IMR-90 (cell line): ENCODE data around the gene PDCD2L. TPM values are rescaled to one million over a fixed set of nuclear protein-coding genes. Genes with fewer than 3 reads are reported as not detected.

Experiments used
- ATAC-seq: fragments of 200-7000 bp; cut with Tn5 transposase; 2 replicates; pipeline ENCODE4 v1.9.1; 2020; ENCODE audit warnings: low read depth, mild to moderate bottlenecking, moderate library complexity
- BruUV-seq: library from RNA; stranded (reverse); fragments of 400-500 nt; replicated peaks from 2 replicates; lab custom pipeline; 2021; lab: Mats Ljungman, UMichigan
- CTCF ChIA-PET: fragments of 300-600 bp; formaldehyde crosslinking; extraction: SDS; loops from one replicate; lab custom pipeline; 2021; ENCODE audit warnings: antibody characterized with exemption; lab: Yijun Ruan, JAX
- POLR2A ChIA-PET: fragments of 300-600 bp; sonication (Branson Sonifier 250); formaldehyde crosslinking; loops from one replicate; lab custom pipeline; 2022; ENCODE audit warnings: antibody characterized with exemption; ENCODE audit not compliant: unreplicated experiment; lab: Charles Lee
- DNase-seq: peaks from one replicate; pipeline ENCODE4 v3.0.0; 2013
- H2AFZ ChIP-seq: replicated peaks from 2 replicates; pipeline ENCODE3; 2013; ENCODE audit warnings: low read length, mild to moderate bottlenecking; ENCODE audit not compliant: poor library complexity
- H2AK5ac ChIP-seq: 2 replicates; pipeline ENCODE4 v1.6.1; 2013; ENCODE audit warnings: low read depth, low read length, inconsistent platforms
- H2AK9ac ChIP-seq: replicated peaks from 2 replicates; pipeline ENCODE3; 2013; ENCODE audit warnings: mild to moderate bottlenecking, low read depth, low read length, moderate library complexity; ENCODE audit not compliant: poor library complexity
- H2BK120ac ChIP-seq: 2 replicates; pipeline ENCODE4 v1.6.1; 2013; ENCODE audit warnings: low read depth, low read length, inconsistent platforms
- H2BK15ac ChIP-seq: 3 replicates; pipeline ENCODE4 v1.6.1; 2013; ENCODE audit warnings: low read depth, low read length, inconsistent platforms
- H2BK20ac ChIP-seq: 2 replicates; pipeline ENCODE4 v1.6.1; 2013; ENCODE audit warnings: low read depth, mild to moderate bottlenecking, inconsistent platforms, low read length, moderate library complexity
- H2BK5ac ChIP-seq: 2 replicates; pipeline ENCODE4 v1.6.1; 2013; ENCODE audit warnings: mild to moderate bottlenecking, low read depth, low read length, inconsistent platforms; ENCODE audit not compliant: poor library complexity, severe bottlenecking
- H3K14ac ChIP-seq: replicated peaks from 2 replicates; pipeline ENCODE4 v1.6.1; 2013; ENCODE audit warnings: low read depth, low read length, inconsistent platforms
- H3K18ac ChIP-seq: 2 replicates; pipeline ENCODE4 v1.6.1; 2013; ENCODE audit warnings: low read depth, low read length, control low read depth
- H3K23ac ChIP-seq: 2 replicates; pipeline ENCODE4 v1.6.1; 2013; ENCODE audit warnings: low read depth, low read length, inconsistent platforms
- H3K27ac ChIP-seq: 2 replicates; pipeline ENCODE4 v1.5.1; 2013; ENCODE audit warnings: mild to moderate bottlenecking, control low read depth, low read length; ENCODE audit not compliant: insufficient read depth
- H3K27me3 ChIP-seq: 2 replicates; pipeline ENCODE4 v1.6.1; 2013; ENCODE audit warnings: low read length; ENCODE audit not compliant: control insufficient read depth, insufficient read depth
- H3K36me3 ChIP-seq: 2 replicates; pipeline ENCODE4 v1.6.1; 2013; ENCODE audit warnings: low read length, mixed read lengths; ENCODE audit not compliant: control insufficient read depth, insufficient read depth
- H3K4ac ChIP-seq: 2 replicates; pipeline ENCODE4 v1.6.1; 2013; ENCODE audit warnings: low read depth, low read length, inconsistent platforms
- H3K4me1 ChIP-seq: 2 replicates; pipeline ENCODE4 v1.6.1; 2013; ENCODE audit warnings: low read length, mixed read lengths; ENCODE audit not compliant: control insufficient read depth, insufficient read depth
- H3K4me2 ChIP-seq: 2 replicates; pipeline ENCODE4 v1.6.1; 2013; ENCODE audit warnings: low read depth, mild to moderate bottlenecking, control low read depth, low read length, moderate library complexity
- H3K4me3 ChIP-seq: 2 replicates; pipeline ENCODE4 v1.5.1; 2013; ENCODE audit warnings: low read depth, mild to moderate bottlenecking, control low read depth, low read length, moderate library complexity; ENCODE audit not compliant: insufficient read depth
- H3K56ac ChIP-seq: 2 replicates; pipeline ENCODE4 v1.6.1; 2013; ENCODE audit warnings: low read length, inconsistent platforms; ENCODE audit not compliant: insufficient read depth; ENCODE audit errors: extremely low read depth
- H3K79me1 ChIP-seq, 2 experiments: 2 replicates each; pipeline ENCODE4 v1.6.1; 2013; ENCODE audit warnings: low read length in 2 of 2, inconsistent platforms in 1 of 2, low read depth in 1 of 2
- H3K9ac ChIP-seq: 2 replicates; pipeline ENCODE4 v1.6.1; 2013; ENCODE audit warnings: low read depth, low read length, control low read depth
- H3K9me1 ChIP-seq: 2 replicates; pipeline ENCODE4 v1.6.1; 2013; ENCODE audit warnings: low read length, inconsistent platforms; ENCODE audit not compliant: insufficient read depth
- H3K9me3 ChIP-seq: 2 replicates; pipeline ENCODE4 v1.6.1; 2013; ENCODE audit warnings: low read length; ENCODE audit not compliant: control insufficient read depth, insufficient read depth
- H4K20me1 ChIP-seq: 2 replicates; pipeline ENCODE4 v1.6.1; 2013; ENCODE audit warnings: low read length, inconsistent platforms; ENCODE audit not compliant: insufficient read depth
- H4K5ac ChIP-seq: 2 replicates; pipeline ENCODE4 v1.6.1; 2013; ENCODE audit warnings: mild to moderate bottlenecking, low read depth, low read length, control low read depth
- H4K8ac ChIP-seq, 2 experiments: 2 replicates each; pipeline ENCODE4 v1.6.1; 2013; ENCODE audit warnings: low read depth in 2 of 2, low read length in 2 of 2, control low read depth in 1 of 2, inconsistent platforms in 1 of 2
- H4K91ac ChIP-seq: 2 replicates; pipeline ENCODE4 v1.6.1; 2013; ENCODE audit warnings: low read depth, low read length, inconsistent platforms; ENCODE audit not compliant: insufficient read depth
- BHLHE40 ChIP-seq: fragments of 150-350 bp; IDR thresholded peaks from 2 replicates; pipeline ENCODE4 v1.6.1; 2016; ENCODE audit warnings: mild to moderate bottlenecking, low read depth, low read length
- FOS ChIP-seq: fragments of 150-350 bp; IDR thresholded peaks from 2 replicates; pipeline ENCODE4 v1.6.1; 2016; ENCODE audit warnings: low read depth, low read length
- MAZ ChIP-seq: IDR thresholded peaks from 2 replicates; pipeline ENCODE4 v1.6.1; 2012; ENCODE audit warnings: low read depth, mild to moderate bottlenecking, low read length, improper control_type of control experiment, moderate library complexity, borderline replicate concordance
- MXI1 ChIP-seq: IDR thresholded peaks from 2 replicates; pipeline ENCODE4 v1.6.1; 2012; ENCODE audit warnings: low read depth, mild to moderate bottlenecking, low read length, moderate library complexity, borderline replicate concordance
- NFE2L2 ChIP-seq: fragments of 150-350 bp; IDR thresholded peaks from 2 replicates; pipeline ENCODE4 v1.6.1; 2016; ENCODE audit warnings: low read depth, mild to moderate bottlenecking, low read length
- POLR2A ChIP-seq: IDR thresholded peaks from 2 replicates; pipeline ENCODE4 v1.6.1; 2012; ENCODE audit warnings: mild to moderate bottlenecking, low read depth, low read length
- RAD21 ChIP-seq: IDR thresholded peaks from 2 replicates; pipeline ENCODE4 v1.6.1; 2012; ENCODE audit warnings: low read length, improper control_type of control experiment
- RCOR1 ChIP-seq: IDR thresholded peaks from 2 replicates; pipeline ENCODE4 v1.6.1; 2012; ENCODE audit warnings: mild to moderate bottlenecking, low read length, improper control_type of control experiment; ENCODE audit not compliant: insufficient replicate concordance
- SMC3 ChIP-seq: fragments of 150-350 bp; IDR thresholded peaks from 2 replicates; pipeline ENCODE4 v1.6.1; 2016; ENCODE audit warnings: low read depth, mild to moderate bottlenecking, antibody characterized with exemption, low read length, moderate library complexity
- WGBS, 2 experiments: methylation state at CpG; one replicate each; pipeline versions ENCODE4 v1.1.5 to v1.1.7; 2013; ENCODE audit warnings: missing lambda C conversion rate in 2 of 2; ENCODE audit not compliant: insufficient read length in 1 of 2; ENCODE audit errors: extremely low coverage in 2 of 2; 5-methylcytosine and 5-hydroxymethylcytosine counted together
- dilution Hi-C: fragments of 300-500 bp; cut with HindIII; formaldehyde crosslinking; loops from one replicate; pipeline ENCODE4 v1.14.3; 2018; ENCODE audit warnings: low sequenced_read_pairs; ENCODE audit not compliant: unreplicated experiment
- in situ Hi-C: fragments of 300-500 bp; cut with MboI; formaldehyde crosslinking; loops from 3 replicates; pipeline ENCODE4 v1.14.3; 2019; ENCODE audit warnings: low sequenced_read_pairs, inconsistent platforms, mixed read lengths
- intact Hi-C: fragments of 100-400 bp; cut with micrococcal nuclease; formaldehyde crosslinking; loops from 2 replicates; pipeline ENCODE4 v1.10.0; 2022
- polyA plus RNA-seq, 3 experiments: library from polyadenylated mRNA; depleted of rRNA; stranded (reverse); fragments of >200 nt; gene quantifications; 2 replicates each; pipeline ENCODE4 v1.2.3, GENCODE V29; 2012; ENCODE audit warnings: low replicate concordance in 1 of 3
- total RNA-seq: library from RNA; depleted of rRNA; stranded (reverse); fragments of >200 nt; gene quantifications from 2 replicates; pipeline ENCODE4 v1.2.3, GENCODE V29; 2012
- TF ChIP-seq, protein P1 (sequence below): fragments of 150-350 bp; IDR thresholded peaks from 2 replicates; pipeline ENCODE4 v1.6.1; 2017; ENCODE audit warnings: mild to moderate bottlenecking, antibody characterized with exemption, low read length, low read depth
- TF ChIP-seq, protein P2 (sequence below): conservative IDR thresholded peaks from 2 replicates; pipeline ENCODE4 v1.5.1; 2012; ENCODE audit warnings: mild to moderate bottlenecking, low read depth, low read length, improper control_type of control experiment
- TF ChIP-seq, protein P3 (sequence below): fragments of 150-350 bp; IDR thresholded peaks from 2 replicates; pipeline ENCODE4 v1.6.1; 2016; ENCODE audit warnings: low read depth, mild to moderate bottlenecking, low read length, moderate library complexity, borderline replicate concordance

Gene PDCD2L
- total and polyA plus RNA-seq, 2 of the 4 experiments (the other 2 are of a cell fraction) = 10.6 to 13.0 TPM

DNA sequence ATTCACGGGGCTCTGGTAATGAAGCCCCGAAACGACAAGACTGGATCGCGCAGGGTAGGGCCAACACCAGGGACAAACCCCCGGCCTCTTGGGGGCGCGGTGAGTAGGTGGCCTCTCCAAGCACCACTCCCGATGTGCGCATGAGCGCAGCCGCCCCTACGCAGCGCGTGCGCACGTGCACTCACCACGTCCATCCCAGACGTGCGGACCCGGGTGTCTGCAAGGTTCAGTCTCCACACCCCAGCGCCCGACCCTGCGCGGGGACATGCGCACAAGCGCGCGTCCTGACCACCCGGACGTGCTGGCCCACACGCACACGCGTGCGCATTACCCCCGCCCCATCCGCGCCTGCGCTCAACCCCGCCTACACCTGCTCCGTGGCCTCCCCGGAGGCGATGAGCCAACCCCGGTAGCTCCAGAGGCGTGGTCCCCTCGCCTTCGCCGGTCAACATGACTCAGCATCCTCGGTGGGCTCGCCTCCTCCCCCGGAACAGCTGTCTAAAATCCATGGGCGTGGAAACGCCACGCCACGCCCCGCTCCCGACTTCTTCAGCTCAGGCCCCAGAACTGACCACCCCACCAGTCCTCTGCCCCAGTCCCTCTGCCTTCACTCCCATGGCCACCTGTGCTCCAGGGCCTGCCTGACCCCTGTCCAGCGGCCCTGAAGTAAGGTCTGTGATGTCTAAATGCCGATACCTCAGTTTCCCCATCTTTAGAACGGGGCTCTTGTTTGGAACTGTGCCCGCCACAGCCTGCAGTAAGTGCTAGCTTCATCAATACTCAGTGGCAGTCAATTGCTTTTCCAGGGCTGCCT lies 44.9 kb upstream of the PDCD2L start:
- POLR2A ChIA-PET = interaction anchor here (0.6 kb wide), 1 partner anchor 67 kb away, joined by 3 read pairs; no protein-coding TSS in a partner anchor
- BruUV-seq = no TSS peak
- intact Hi-C loops = loop anchor here (1.0 kb wide), 1 partner anchor 142 kb away; no protein-coding TSS in a partner anchor
- TF ChIP-seq, protein P1, sequence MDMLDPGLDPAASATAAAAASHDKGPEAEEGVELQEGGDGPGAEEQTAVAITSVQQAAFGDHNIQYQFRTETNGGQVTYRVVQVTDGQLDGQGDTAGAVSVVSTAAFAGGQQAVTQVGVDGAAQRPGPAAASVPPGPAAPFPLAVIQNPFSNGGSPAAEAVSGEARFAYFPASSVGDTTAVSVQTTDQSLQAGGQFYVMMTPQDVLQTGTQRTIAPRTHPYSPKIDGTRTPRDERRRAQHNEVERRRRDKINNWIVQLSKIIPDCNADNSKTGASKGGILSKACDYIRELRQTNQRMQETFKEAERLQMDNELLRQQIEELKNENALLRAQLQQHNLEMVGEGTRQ = peak; percentile 58; the same call in 1 of the 2 replicates
- TF ChIP-seq RAD21 = no peak
- TF ChIP-seq SMC3 = no peak
- TF ChIP-seq, protein P2, sequence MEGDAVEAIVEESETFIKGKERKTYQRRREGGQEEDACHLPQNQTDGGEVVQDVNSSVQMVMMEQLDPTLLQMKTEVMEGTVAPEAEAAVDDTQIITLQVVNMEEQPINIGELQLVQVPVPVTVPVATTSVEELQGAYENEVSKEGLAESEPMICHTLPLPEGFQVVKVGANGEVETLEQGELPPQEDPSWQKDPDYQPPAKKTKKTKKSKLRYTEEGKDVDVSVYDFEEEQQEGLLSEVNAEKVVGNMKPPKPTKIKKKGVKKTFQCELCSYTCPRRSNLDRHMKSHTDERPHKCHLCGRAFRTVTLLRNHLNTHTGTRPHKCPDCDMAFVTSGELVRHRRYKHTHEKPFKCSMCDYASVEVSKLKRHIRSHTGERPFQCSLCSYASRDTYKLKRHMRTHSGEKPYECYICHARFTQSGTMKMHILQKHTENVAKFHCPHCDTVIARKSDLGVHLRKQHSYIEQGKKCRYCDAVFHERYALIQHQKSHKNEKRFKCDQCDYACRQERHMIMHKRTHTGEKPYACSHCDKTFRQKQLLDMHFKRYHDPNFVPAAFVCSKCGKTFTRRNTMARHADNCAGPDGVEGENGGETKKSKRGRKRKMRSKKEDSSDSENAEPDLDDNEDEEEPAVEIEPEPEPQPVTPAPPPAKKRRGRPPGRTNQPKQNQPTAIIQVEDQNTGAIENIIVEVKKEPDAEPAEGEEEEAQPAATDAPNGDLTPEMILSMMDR = peak; percentile 53
- peak; percentile 98 for TF ChIP-seq NFE2L2
- no peak for TF ChIP-seq POLR2A
- TF ChIP-seq MXI1 = peak; percentile 57; the same call in 1 of the 2 replicates
- peak; percentile 11 for TF ChIP-seq RCOR1
- TF ChIP-seq MAZ = peak; percentile 69; the same call in 1 of the 2 replicates
- TF ChIP-seq, protein P3, sequence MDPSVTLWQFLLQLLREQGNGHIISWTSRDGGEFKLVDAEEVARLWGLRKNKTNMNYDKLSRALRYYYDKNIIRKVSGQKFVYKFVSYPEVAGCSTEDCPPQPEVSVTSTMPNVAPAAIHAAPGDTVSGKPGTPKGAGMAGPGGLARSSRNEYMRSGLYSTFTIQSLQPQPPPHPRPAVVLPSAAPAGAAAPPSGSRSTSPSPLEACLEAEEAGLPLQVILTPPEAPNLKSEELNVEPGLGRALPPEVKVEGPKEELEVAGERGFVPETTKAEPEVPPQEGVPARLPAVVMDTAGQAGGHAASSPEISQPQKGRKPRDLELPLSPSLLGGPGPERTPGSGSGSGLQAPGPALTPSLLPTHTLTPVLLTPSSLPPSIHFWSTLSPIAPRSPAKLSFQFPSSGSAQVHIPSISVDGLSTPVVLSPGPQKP = no peak
- 0 out of 2 replicates have a peak, but pooled peaks have one; percentile 2 for TF ChIP-seq FOS
- peak; percentile 99 for TF ChIP-seq BHLHE40

More for the DNA sequence above, 44.9 kb upstream of the PDCD2L start:
- peak overlapping the region; percentile 31; the same call in 1 of the 2 replicates for H2BK20ac ChIP-seq
- peak overlapping the region; percentile 65 for H3K27ac ChIP-seq
- H2BK120ac ChIP-seq = peak overlapping the region; percentile 78
- peak overlapping the region; percentile 59; the same call in 1 of the 2 replicates for H3K56ac ChIP-seq
- CTCF ChIA-PET = interaction anchor here (1.2 to 2.2 kb wide), 2 partner anchors 13 to 138 kb away, joined by 5 to 10 read pairs; no protein-coding TSS in a partner anchor
- H4K91ac ChIP-seq = peak overlapping the region; percentile 98
- peak overlapping the region; percentile 95 for H2AK9ac ChIP-seq
- H3K9me3 ChIP-seq = no peaks in the 10 kb centered on the region
- H3K27me3 ChIP-seq = no peaks in the 10 kb centered on the region
- peak overlapping the region; percentile 70 for H3K4me2 ChIP-seq
- peak overlapping the region; percentile 98 for H3K4ac ChIP-seq
- WGBS, 2 experiments = 5% methylated on average over 38 of the region's 61 CpGs; no CpG with 5 or more reads in 1 of the 2 experiments
- peak overlapping the region; percentile 64 for H3K23ac ChIP-seq
- H3K9ac ChIP-seq = peak overlapping the region; percentile 56
- H3K36me3 ChIP-seq = peaks cover 10% of the 10 kb centered on the region
- peak overlapping the region; percentile 83 for H2BK5ac ChIP-seq
- DNase-seq = peak; percentile 96
- ATAC-seq = peak; percentile 95
- in situ Hi-C loops = no loop called here
- peak overlapping the region; percentile 62 for H3K18ac ChIP-seq
- dilution Hi-C loops = no loop called here
- peaks cover 17% of the 10 kb centered on the region for H3K9me1 ChIP-seq
- peak overlapping the region; percentile 95 for H4K5ac ChIP-seq
- peaks cover 9% of the 10 kb centered on the region for H3K4me1 ChIP-seq
- H2BK15ac ChIP-seq = peak overlapping the region; percentile 82; the same call in 2 of the 3 replicates
- H2AK5ac ChIP-seq = peak overlapping the region; percentile 98
- no peaks in the 10 kb centered on the region for H4K20me1 ChIP-seq
- peak overlapping the region; percentile 95 to 97 for H4K8ac ChIP-seq
- peaks cover 0 to 10% of the 10 kb centered on the region in 2 experiments; a peak in 2 of 4 replicates for H3K79me1 ChIP-seq
- peak overlapping the region; percentile 31 for H3K4me3 ChIP-seq
- peak overlapping the region; percentile 98 for H2AFZ ChIP-seq
- H3K14ac ChIP-seq = peak overlapping the region; percentile 91
